Kidney (tissue), 14 donors: Measurements from ENCODE around the gene STRA6. TPM values are rescaled to one million over a fixed set of nuclear protein-coding genes. Genes with fewer than 3 reads are reported as not detected.

ENCODE experiments used
- DNase-seq, 5 donors: peaks; one replicate each; pipeline ENCODE4 v3.0.0-alpha.2; 2013 to 2020
- FAIRE-seq: peaks from 2 replicates; lab custom pipeline; 2012; peaks lifted over from hg19 to GRCh38; lab: Jason Lieb, UNC
- H3K27ac ChIP-seq, 2 donors: one replicate each; pipeline ENCODE4 v1.7.0; 2013; ENCODE audit warnings: low read depth in 2 of 2, low read length in 2 of 2, inconsistent platforms in 1 of 2
- H3K27me3 ChIP-seq: one replicate; pipeline ENCODE4 v1.7.1; 2013; ENCODE audit warnings: low read length, inconsistent platforms; ENCODE audit not compliant: control insufficient read depth, insufficient read depth
- H3K36me3 ChIP-seq, 3 donors: one replicate each; pipeline versions ENCODE4 v1.7.0 to v1.7.1; 2013; ENCODE audit warnings: low read length in 3 of 3, control low read depth in 1 of 3, inconsistent platforms in 1 of 3; ENCODE audit not compliant: insufficient read depth in 3 of 3, control insufficient read depth in 2 of 3
- H3K4me1 ChIP-seq, 3 donors: one replicate each; pipeline versions ENCODE4 v1.7.0 to v1.7.1; 2013; ENCODE audit warnings: low read length in 3 of 3, inconsistent platforms in 1 of 3, low read depth in 1 of 3; ENCODE audit not compliant: control insufficient read depth in 2 of 3, insufficient read depth in 2 of 3
- H3K4me3 ChIP-seq, 3 donors: one replicate each; pipeline versions ENCODE4 v1.7.0 to v1.8.1; 2013; ENCODE audit warnings: low read length in 3 of 3, control low read depth in 1 of 3, inconsistent platforms in 1 of 3
- H3K9ac ChIP-seq, 3 donors: one replicate each; pipeline versions ENCODE4 v1.7.0 to v1.7.1; 2013; ENCODE audit warnings: low read length in 3 of 3, control low read depth in 1 of 3, inconsistent platforms in 1 of 3
- H3K9me3 ChIP-seq, 3 donors: one replicate each; pipeline versions ENCODE4 v1.7.0 to v1.7.1; 2013; ENCODE audit warnings: low read length in 3 of 3, control low read depth in 1 of 3, inconsistent platforms in 1 of 3; ENCODE audit not compliant: control insufficient read depth in 2 of 3, insufficient read depth in 1 of 3
- CTCF ChIP-seq: IDR thresholded peaks from 3 replicates; pipeline ENCODE4 v1.5.1; 2012; ENCODE audit warnings: mild to moderate bottlenecking, moderate library complexity, borderline replicate concordance; ENCODE audit not compliant: insufficient read depth; ENCODE audit errors: extremely low read depth
- intact Hi-C: fragments of 100-400 bp; cut with DNase I; formaldehyde crosslinking; loops from one replicate; pipeline ENCODE4 v1.11.1; 2022
- polyA plus RNA-seq: library from polyadenylated mRNA; stranded (reverse); fragments of 350-450 nt; fragmentation: Illumina TruSeq; extraction: RNeasy Lipid Tissue Mini Kit (QIAGEN cat#74804); gene quantifications from one replicate; pipeline ENCODE4 v1.2.3, GENCODE V29; 2014; ENCODE audit warnings: low read depth, low replicate concordance; ENCODE audit not compliant: insufficient read depth
- total RNA-seq: library from RNA; stranded (reverse); fragmentation: NEBNext Ultra II Directional; extraction: Animal tissue kit (Norgen Biotek cat#: 25700); gene quantifications from one replicate; pipeline ENCODE4 v1.2.1, GENCODE V29; 2021
- donor health status: control.
- donor health status: control.
- donor health status: control.
- donor health status: control.
- donor health status: control.
- donor health status: DM: yes; HTN: yes; CAD: no.
- donor health status: Normal renal cell carcinoma (clear cell type).

Gene STRA6
- total and polyA plus RNA-seq, 2 donors from 2014 or later = 2.0 to 31.9 TPM

DNA sequence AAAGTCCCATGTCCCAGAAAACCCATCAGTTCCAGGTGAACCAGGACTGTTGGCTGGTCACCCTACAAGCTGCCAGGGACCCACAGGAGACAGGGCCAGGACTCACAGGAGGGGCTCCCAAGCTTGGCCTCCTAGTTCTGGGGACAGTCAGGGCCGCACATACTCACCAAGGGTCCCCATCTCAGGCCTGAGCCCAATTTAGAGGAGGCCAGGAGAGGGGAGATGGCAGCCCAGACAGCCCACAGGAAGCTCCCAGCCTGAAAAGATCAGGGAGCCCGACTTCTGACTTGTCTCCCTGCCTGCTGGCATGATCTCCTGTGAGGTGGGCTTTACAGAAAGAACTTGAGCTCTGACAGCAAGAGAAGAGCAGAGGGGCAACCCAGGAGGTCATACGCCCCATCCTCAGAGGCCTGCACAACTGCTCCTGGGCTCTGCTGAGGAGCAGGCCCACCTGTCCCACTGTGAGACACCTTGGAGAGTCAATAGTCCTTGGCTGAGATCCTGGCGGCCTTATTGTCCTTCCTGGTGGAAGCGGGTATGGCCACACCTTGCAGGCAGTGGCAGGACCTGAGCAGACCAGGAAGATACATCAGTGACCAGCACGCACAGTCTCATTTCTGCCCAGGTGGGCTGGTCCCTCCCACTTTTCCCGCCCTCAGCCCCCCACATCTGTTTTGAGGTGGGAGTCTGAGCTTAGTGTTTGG, 31.6 kb downstream of the STRA6 start:
- Histone ChIP-seq H3K4me1 (peaks cover 0 to 18% (median 8%) of the 10 kb centered on the region in 3 donors), H3K36me3 (no peaks in the 10 kb centered on the region)

DNA sequence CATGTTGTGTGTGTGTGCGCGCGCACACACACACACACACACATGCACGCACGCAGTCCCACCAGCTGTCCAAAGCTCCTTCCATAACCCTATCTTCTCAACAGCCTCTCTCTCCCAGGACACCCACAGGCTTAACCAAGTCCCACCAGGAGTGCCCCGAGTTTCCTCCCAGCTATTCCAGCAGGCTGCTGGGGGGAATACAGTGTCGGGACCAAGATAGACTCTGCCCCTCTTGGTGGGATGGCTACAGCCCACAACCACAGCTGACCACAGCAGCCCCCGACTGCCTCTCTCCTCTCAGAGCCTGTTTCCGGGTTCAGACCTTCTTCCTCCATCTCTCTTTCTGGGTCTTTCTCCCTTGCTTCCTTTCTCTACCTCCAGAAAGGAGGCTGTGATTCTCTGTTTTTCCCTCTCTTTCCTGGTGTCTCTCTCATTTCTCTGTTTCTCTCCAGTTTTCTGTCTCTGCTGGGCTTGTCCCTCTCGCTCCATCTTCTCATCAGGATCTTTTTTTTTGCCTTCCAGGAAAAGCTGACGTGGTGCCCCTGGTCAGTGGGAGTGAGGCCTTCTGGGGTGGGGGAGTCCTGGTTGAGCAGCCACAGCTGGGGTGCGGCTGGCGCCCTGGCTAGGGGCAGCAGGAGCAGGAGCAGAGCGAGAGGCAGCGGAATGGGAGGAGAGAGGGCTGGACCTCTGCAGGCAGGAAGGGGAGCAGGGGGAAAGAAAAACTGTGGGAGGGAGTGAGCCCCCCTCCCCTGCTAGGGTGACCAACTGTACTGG, 32.3 kb downstream of the STRA6 start:
- DNase-seq = peak in 4 of 5 donors; percentile 67 to 85 (median 74)
- TF ChIP-seq CTCF = no peak
- intact Hi-C loops = no loop called here
- Histone ChIP-seq H3K4me3 (no peak overlapping the region), H3K36me3 (no peaks in the 10 kb centered on the region), H3K9ac (no peak overlapping the region), H3K27ac (no peak overlapping the region), H3K27me3 (no peaks in the 10 kb centered on the region), H3K9me3 (no peaks in the 10 kb centered on the region), H3K4me1 (peaks cover 0 to 18% (median 8%) of the 10 kb centered on the region in 3 donors)
- FAIRE-seq = no peak

More for the DNA sequence above, 31.6 kb downstream of the STRA6 start:
- FAIRE-seq (no peak), DNase-seq (no peak)
- Histone ChIP-seq H3K9me3 (no peaks in the 10 kb centered on the region), H3K9ac (no peak overlapping the region), H3K27me3 (no peaks in the 10 kb centered on the region), H3K4me3 (no peak overlapping the region), H3K27ac (no peak overlapping the region)
- no peak for TF ChIP-seq CTCF
- intact Hi-C loops = no loop called here

DNA sequence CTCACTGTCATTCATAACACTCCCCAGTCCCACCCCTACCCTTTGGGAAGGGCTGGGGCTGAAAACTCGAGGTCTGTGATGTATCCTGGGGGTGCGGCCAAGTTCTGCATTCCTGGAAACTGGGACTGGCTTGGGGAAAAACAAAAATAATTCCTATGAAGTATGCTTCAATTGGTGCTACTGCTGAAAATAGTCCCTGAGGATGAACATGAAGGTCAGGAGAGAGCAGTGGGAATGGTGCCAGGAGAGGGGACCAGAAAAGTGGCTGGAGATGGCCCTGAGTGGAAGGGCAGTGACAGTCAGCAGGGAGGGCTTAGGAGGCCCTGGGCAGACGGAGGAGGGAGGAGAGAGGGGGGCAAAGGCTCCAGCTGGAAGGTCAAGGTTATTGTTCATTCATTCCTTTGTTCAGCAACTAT, 33.9 kb downstream of the STRA6 start:
- Histone ChIP-seq H3K36me3 (no peaks in the 10 kb centered on the region), H3K4me1 (peaks cover 0 to 11% (median 8%) of the 10 kb centered on the region in 3 donors), H3K4me3 (no peak overlapping the region), H3K9me3 (no peaks in the 10 kb centered on the region), H3K9ac (no peak overlapping the region), H3K27ac (no peak overlapping the region), H3K27me3 (no peaks in the 10 kb centered on the region)
- intact Hi-C loops = no loop called here
- FAIRE-seq (no peak), DNase-seq (peak in 2 of 5 donors; percentile 62 to 69)
- no peak for TF ChIP-seq CTCF
